OCI-LY7 (cell line): ENCODE measurements around the gene TEX48.

Experiments
- EZH2phosphoT487 ChIP-seq: fragments of 200-600 bp; sonication (generic); IDR thresholded peaks from 2 replicates; pipeline ENCODE4 v1.6.1; 2018; ENCODE audit warnings: low read depth, borderline replicate concordance, mild to moderate bottlenecking, mixed run types, antibody characterized with exemption, low read length, moderate library complexity, mixed read lengths
- TF ChIP-seq, protein P1 (sequence below): fragments of 200-600 bp; sonication (generic); conservative IDR thresholded peaks from 2 replicates; pipeline ENCODE4 v1.5.1; 2014; ENCODE audit warnings: mild to moderate bottlenecking, antibody characterized with exemption, low read length, moderate library complexity, mixed read lengths

DNA sequence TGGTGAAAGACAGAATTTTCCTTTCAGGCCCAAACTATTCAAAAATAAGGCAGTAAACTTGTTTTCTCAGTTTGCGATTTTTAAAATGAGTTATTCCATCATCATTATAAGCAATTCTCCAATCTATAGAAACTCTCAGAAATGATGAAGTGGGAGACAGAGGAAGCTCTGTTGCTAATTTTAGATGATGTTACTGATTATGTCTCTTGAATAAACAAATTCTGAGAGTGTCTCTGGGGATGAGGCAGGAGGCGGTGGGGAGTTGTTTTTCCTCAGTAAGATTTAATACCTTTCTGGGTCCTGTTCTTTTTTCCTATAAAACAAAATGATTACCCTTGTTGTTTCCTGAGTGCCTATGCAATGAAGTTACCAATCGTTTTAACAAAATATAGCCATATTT lies 43.9 kb upstream of the TEX48 start:
- TF ChIP-seq, protein P1, sequence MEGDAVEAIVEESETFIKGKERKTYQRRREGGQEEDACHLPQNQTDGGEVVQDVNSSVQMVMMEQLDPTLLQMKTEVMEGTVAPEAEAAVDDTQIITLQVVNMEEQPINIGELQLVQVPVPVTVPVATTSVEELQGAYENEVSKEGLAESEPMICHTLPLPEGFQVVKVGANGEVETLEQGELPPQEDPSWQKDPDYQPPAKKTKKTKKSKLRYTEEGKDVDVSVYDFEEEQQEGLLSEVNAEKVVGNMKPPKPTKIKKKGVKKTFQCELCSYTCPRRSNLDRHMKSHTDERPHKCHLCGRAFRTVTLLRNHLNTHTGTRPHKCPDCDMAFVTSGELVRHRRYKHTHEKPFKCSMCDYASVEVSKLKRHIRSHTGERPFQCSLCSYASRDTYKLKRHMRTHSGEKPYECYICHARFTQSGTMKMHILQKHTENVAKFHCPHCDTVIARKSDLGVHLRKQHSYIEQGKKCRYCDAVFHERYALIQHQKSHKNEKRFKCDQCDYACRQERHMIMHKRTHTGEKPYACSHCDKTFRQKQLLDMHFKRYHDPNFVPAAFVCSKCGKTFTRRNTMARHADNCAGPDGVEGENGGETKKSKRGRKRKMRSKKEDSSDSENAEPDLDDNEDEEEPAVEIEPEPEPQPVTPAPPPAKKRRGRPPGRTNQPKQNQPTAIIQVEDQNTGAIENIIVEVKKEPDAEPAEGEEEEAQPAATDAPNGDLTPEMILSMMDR = no peak
- TF ChIP-seq EZH2phosphoT487 = no peak
